Right lobe of liver (tissue), 6 donors: ENCODE measurements around the gene CREB5. TPM values are rescaled to one million over a fixed set of nuclear protein-coding genes. Genes with fewer than 3 reads are reported as not detected.

Source experiments
- ATAC-seq, 4 donors: fragments of 200-7000 bp; cut with Tn5 transposase; one replicate each; pipeline ENCODE4 v1.9.1; 2020; ENCODE audit warnings: mild to moderate bottlenecking in 4 of 4, moderate library complexity in 4 of 4
- DNase-seq, 3 donors: peaks; one replicate each; pipeline ENCODE4 v3.0.0-alpha.2; 2020
- H3K27ac ChIP-seq, 3 donors: fragments of 200-600 bp; one replicate each; pipeline ENCODE4 v1.8.0; 2022
- H3K27me3 ChIP-seq, 2 donors: fragments of 200-600 bp; one replicate each; pipeline ENCODE4 v1.8.0; 2022
- H3K36me3 ChIP-seq, 4 donors: fragments of 200-600 bp; sonication (generic) in 1 of 4; one replicate each; pipeline versions ENCODE4 v1.5.1 to v1.8.0; 2017 to 2022; ENCODE audit warnings: control low read depth in 1 of 4
- H3K4me1 ChIP-seq, 4 donors: fragments of 200-600 bp; sonication (generic) in 1 of 4; one replicate each; pipeline versions ENCODE4 v1.5.1 to v1.8.0; 2017 to 2022; ENCODE audit warnings: control low read depth in 1 of 4
- H3K4me3 ChIP-seq, 3 donors: fragments of 200-600 bp; one replicate each; pipeline ENCODE4 v1.8.0; 2022
- H3K9me3 ChIP-seq, 4 donors: fragments of 200-600 bp; sonication (generic) in 1 of 4; one replicate each; pipeline versions ENCODE4 v1.5.1 to v1.8.0; 2017 to 2022; ENCODE audit warnings: control low read depth in 1 of 4
- CTCF ChIP-seq, 4 donors: fragments of 200-600 bp in 3 of 4; fragments of 450-650 bp in 1 of 4; IDR thresholded peaks; one replicate each; pipeline versions ENCODE4 v1.5.1 to v1.8.0; 2016 to 2022; ENCODE audit warnings: antibody characterized with exemption in 4 of 4, mild to moderate bottlenecking in 2 of 4
- POLR2A ChIP-seq: fragments of 450-650 bp; IDR thresholded peaks from one replicate; pipeline ENCODE4 v1.6.1; 2017; ENCODE audit warnings: antibody characterized with exemption, mild to moderate bottlenecking
- WGBS: methylation state at CpG from one replicate; pipeline ENCODE4 v1.1.6; 2018; ENCODE audit warnings: low coverage, low lambda C conversion rate; ENCODE audit not compliant: insufficient coverage; ENCODE audit errors: missing lambda C conversion rate; 5-methylcytosine and 5-hydroxymethylcytosine counted together
- intact Hi-C, 2 donors: fragments of 100-400 bp; cut with DNase I; formaldehyde crosslinking; loops; one replicate each; pipeline versions ENCODE4 v1.11.2 to v1.14.1; 2022
- total RNA-seq, 6 experiments: library from RNA; depleted of rRNA in 2 of 6; stranded (reverse); fragments of >200 nt in 2 of 6; fragmentation: NEBNext Ultra II Directional in 3 of 6; extraction: Animal tissue kit (Norgen Biotek cat#: 25700) in 3 of 6; gene quantifications; one replicate each; pipeline versions ENCODE4 v1.1.0 to v1.2.4, GENCODE V29; 2016 to 2023
- donor health status: DM: no; HTN: yes; CAD: no.
- donor health status: DM: no; HTN: no; CAD: no.
- donor health status: DM: no; HTN: no; CAD: no.
- donor health status: DM: no; HTN: yes; CAD: no.
- donor health status: DM: no; HTN: yes; CAD: no.

CREB5 gene
- total RNA-seq, 6 experiments from 2014 or later = 0.48 to 6.3 (median 1.4) TPM

- Histone ChIP-seq H3K27ac (no peak overlapping the region), H3K4me1 (no peaks in the 10 kb centered on the region), H3K36me3 (no peaks in the 10 kb centered on the region), H3K9me3 (no peaks in the 10 kb centered on the region), H3K27me3 (no peaks in the 10 kb centered on the region), H3K4me3 (no peak overlapping the region)
- 37% methylated on average over 11 of the region's 11 CpGs for WGBS
- TF ChIP-seq POLR2A = no peak
- no peak for TF ChIP-seq CTCF (IDR thresholded peaks at IDR 0.05)
- intact Hi-C loops = no loop called here
- ATAC-seq (no peak), DNase-seq (no peak)
These were observed 320.0 kb downstream of the CREB5 start for GRCh38 chr7:28732071-28732869.

- WGBS = 56% methylated on average over 2 of the region's 2 CpGs
- Histone ChIP-seq H3K36me3 (no peaks in the 10 kb centered on the region), H3K27me3 (no peaks in the 10 kb centered on the region), H3K4me3 (no peak overlapping the region), H3K4me1 (no peaks in the 10 kb centered on the region), H3K27ac (no peak overlapping the region), H3K9me3 (no peaks in the 10 kb centered on the region)
- ATAC-seq = no peak
- DNase-seq = no peak
- TF ChIP-seq POLR2A = no peak
- no peak for TF ChIP-seq CTCF (IDR thresholded peaks at IDR 0.05)
- intact Hi-C loops = no loop called here
These were observed 320.7 kb downstream of the CREB5 start for GRCh38 chr7:28733035-28733434.

- intact Hi-C loops = no loop called here
- TF ChIP-seq POLR2A (no peak), CTCF (IDR thresholded peaks at IDR 0.05) (no peak)
- DNase-seq (no peak), ATAC-seq (peak in 1 of 4 donors; percentile 18)
- WGBS = 65% methylated on average over 5 of the region's 5 CpGs
- H3K9me3 ChIP-seq = no peaks in the 10 kb centered on the region
- no peaks in the 10 kb centered on the region for H3K4me1 ChIP-seq
- H3K4me3 ChIP-seq = no peak overlapping the region
- no peaks in the 10 kb centered on the region for H3K27me3 ChIP-seq
- H3K36me3 ChIP-seq = no peaks in the 10 kb centered on the region
- H3K27ac ChIP-seq = no peak overlapping the region
These were observed 326.1 kb downstream of the CREB5 start for GRCh38 chr7:28738412-28738811.

GRCh38 chr7:28739128-28739527, 326.8 kb downstream of the CREB5 start:
- Histone ChIP-seq H3K27ac (no peak overlapping the region), H3K4me3 (no peak overlapping the region), H3K27me3 (no peaks in the 10 kb centered on the region), H3K9me3 (no peaks in the 10 kb centered on the region), H3K4me1 (no peaks in the 10 kb centered on the region), H3K36me3 (no peaks in the 10 kb centered on the region)
- DNase-seq = no peak
- ATAC-seq = no peak
- intact Hi-C loops = no loop called here
- WGBS = 56% methylated on average over 3 of the region's 3 CpGs
- no peak for TF ChIP-seq CTCF (IDR thresholded peaks at IDR 0.05)
- no peak for TF ChIP-seq POLR2A
